Liver (tissue), 9 donors: ENCODE measurements around the gene AKT1S1. TPM values are rescaled to one million over a fixed set of nuclear protein-coding genes. Genes with fewer than 3 reads are reported as not detected.

ENCODE experiments used
- DNase-seq: peaks from one replicate; pipeline ENCODE4 v3.0.0-alpha.2; 2017; ENCODE audit warnings: low spot score
- H3K27ac ChIP-seq, 2 donors: one replicate each; pipeline ENCODE4 v1.7.0; 2013; ENCODE audit warnings: inconsistent platforms in 2 of 2, low read length in 2 of 2, control low read depth in 1 of 2, low read depth in 1 of 2, mild to moderate bottlenecking in 1 of 2
- H3K27me3 ChIP-seq, 4 donors: one replicate each; pipeline versions ENCODE4 v1.6.1 to v1.7.0; 2013; ENCODE audit warnings: low read length in 3 of 4, inconsistent platforms in 1 of 4, mild to moderate bottlenecking in 1 of 4, moderate library complexity in 1 of 4; ENCODE audit not compliant: control insufficient read depth in 4 of 4, insufficient read depth in 4 of 4
- H3K36me3 ChIP-seq, 4 donors: one replicate each; pipeline versions ENCODE4 v1.6.1 to v1.7.0; 2013; ENCODE audit warnings: low read length in 3 of 4, mild to moderate bottlenecking in 3 of 4, low read depth in 1 of 4, moderate library complexity in 1 of 4; ENCODE audit not compliant: control insufficient read depth in 4 of 4, insufficient read depth in 3 of 4
- H3K4me1 ChIP-seq, 4 donors: one replicate each; pipeline versions ENCODE4 v1.6.1 to v1.7.0; 2013; ENCODE audit warnings: low read length in 3 of 4, mild to moderate bottlenecking in 3 of 4, moderate library complexity in 1 of 4; ENCODE audit not compliant: control insufficient read depth in 4 of 4, insufficient read depth in 4 of 4
- H3K4me3 ChIP-seq, 3 donors: one replicate each; pipeline versions ENCODE4 v1.6.1 to v1.7.0; 2013; ENCODE audit warnings: low read length in 3 of 3, control low read depth in 1 of 3, low read depth in 1 of 3, mild to moderate bottlenecking in 1 of 3
- H3K9ac ChIP-seq, 2 donors: one replicate each; pipeline ENCODE4 v1.7.0; 2013; ENCODE audit warnings: low read length in 2 of 2, mild to moderate bottlenecking in 2 of 2, moderate library complexity in 2 of 2, control low read depth in 1 of 2, low read depth in 1 of 2
- H3K9me3 ChIP-seq, 4 donors: one replicate each; pipeline versions ENCODE4 v1.6.1 to v1.7.0; 2013; ENCODE audit warnings: low read length in 3 of 4; ENCODE audit not compliant: control insufficient read depth in 4 of 4
- ATF3 ChIP-seq: IDR thresholded peaks from 2 replicates; pipeline ENCODE4 v1.6.1; 2016; ENCODE audit warnings: antibody characterized with exemption
- CTCF ChIP-seq: fragments of 150-350 bp; IDR thresholded peaks from 2 replicates; pipeline ENCODE4 v1.5.1; 2017; ENCODE audit warnings: improper control_type of control experiment, low read depth, low read length; ENCODE audit not compliant: missing input control
- EGR1 ChIP-seq, 2 donors: IDR thresholded peaks; 2 replicates each; pipeline ENCODE4 v1.6.1; 2016 to 2018; ENCODE audit warnings: antibody characterized with exemption in 2 of 2, low read depth in 2 of 2
- FOXA1 ChIP-seq: IDR thresholded peaks from 2 replicates; pipeline ENCODE4 v1.6.1; 2016; ENCODE audit warnings: antibody characterized with exemption
- FOXA2 ChIP-seq: IDR thresholded peaks from 2 replicates; pipeline ENCODE4 v1.6.1; 2016; ENCODE audit warnings: antibody characterized with exemption
- GABPA ChIP-seq, 2 donors: IDR thresholded peaks in 1 of 2; conservative IDR thresholded peaks in 1 of 2; 2 replicates each; pipeline ENCODE4 v1.6.1; 2016; ENCODE audit warnings: antibody characterized with exemption in 2 of 2, mild to moderate bottlenecking in 1 of 2, moderate library complexity in 1 of 2
- HNF4A ChIP-seq, 2 donors: conservative IDR thresholded peaks; 2 replicates each; pipeline ENCODE4 v1.6.1; 2016; ENCODE audit warnings: antibody characterized with exemption in 2 of 2, mild to moderate bottlenecking in 2 of 2
- HNF4G ChIP-seq: IDR thresholded peaks from 2 replicates; pipeline ENCODE4 v1.6.1; 2016; ENCODE audit warnings: antibody characterized with exemption
- JUND ChIP-seq, 2 donors: IDR thresholded peaks; 2 replicates each; pipeline ENCODE4 v1.6.1; 2016; ENCODE audit warnings: antibody characterized with exemption in 2 of 2
- MAX ChIP-seq: IDR thresholded peaks from 2 replicates; pipeline ENCODE4 v1.6.1; 2016; ENCODE audit warnings: antibody characterized with exemption
- NR2F2 ChIP-seq: IDR thresholded peaks from 2 replicates; pipeline ENCODE4 v1.6.1; 2016; ENCODE audit warnings: antibody characterized with exemption
- RAD21 ChIP-seq, 2 donors: IDR thresholded peaks; 2 replicates each; pipeline ENCODE4 v1.6.1; 2016; ENCODE audit warnings: antibody characterized with exemption in 2 of 2, mild to moderate bottlenecking in 2 of 2
- REST ChIP-seq: IDR thresholded peaks from 2 replicates; pipeline ENCODE4 v1.6.1; 2016; ENCODE audit warnings: antibody characterized with exemption, mild to moderate bottlenecking
- RXRA ChIP-seq, 2 donors: IDR thresholded peaks; 2 replicates each; pipeline ENCODE4 v1.6.1; 2017 to 2018; ENCODE audit warnings: antibody characterized with exemption in 2 of 2, mild to moderate bottlenecking in 1 of 2
- SP1 ChIP-seq: IDR thresholded peaks from 2 replicates; pipeline ENCODE4 v1.6.1; 2018; ENCODE audit warnings: antibody characterized with exemption, mild to moderate bottlenecking
- TAF1 ChIP-seq: conservative IDR thresholded peaks from 2 replicates; pipeline ENCODE4 v1.6.1; 2016; ENCODE audit warnings: antibody characterized with exemption, mild to moderate bottlenecking
- YY1 ChIP-seq: IDR thresholded peaks from 2 replicates; pipeline ENCODE4 v1.6.1; 2016; ENCODE audit warnings: antibody characterized with exemption, mild to moderate bottlenecking
- ZBTB33 ChIP-seq: IDR thresholded peaks from 2 replicates; pipeline ENCODE4 v1.6.1; 2016; ENCODE audit warnings: antibody characterized with exemption
- WGBS: extraction: QIAGEN DNeasy Blood & Tissue Kit; methylation state at CpG from one replicate; pipeline ENCODE4 v1.1.7; 2013; 5-methylcytosine and 5-hydroxymethylcytosine counted together
- polyA plus RNA-seq, 2 donors: library from polyadenylated mRNA; stranded (reverse) in 1 of 2; unstranded in 1 of 2; fragments of 200-250 nt in 1 of 2; fragments of >200 nt in 1 of 2; fragmentation: Nextera tagmentation in 1 of 2; extraction: Ambion mirVana in 1 of 2; gene quantifications; one replicate each; pipeline versions ENCODE4 v1.2.1 to v1.2.3, GENCODE V29; 2013 to 2015
- total RNA-seq, 2 donors: library from RNA; depleted of rRNA; stranded (reverse); fragments of >200 nt; gene quantifications; one replicate each; pipeline ENCODE4 v1.2.3, GENCODE V29; 2014
- donor health status: healthy.
- donor health status: healthy.
- donor health status: healthy.
- donor health status: healthy.
- donor health status: healthy.

AKT1S1 gene
- total and polyA plus RNA-seq, 4 donors = 6.8 to 43.9 (median 12.9) TPM

- no peak for TF ChIP-seq REST
- no peak for TF ChIP-seq SP1
- TF ChIP-seq ATF3 = no peak
- TF ChIP-seq JUND (IDR thresholded peaks at IDR 0.05) = no peak
- TF ChIP-seq HNF4G = no peak
- no peak for TF ChIP-seq CTCF
- TF ChIP-seq ZBTB33 = no peak
- no peak for TF ChIP-seq TAF1
- no peak for TF ChIP-seq EGR1 (IDR thresholded peaks at IDR 0.05; ENCODE audit: low read depth in 2 of 2)
- no peak for TF ChIP-seq FOXA1
- TF ChIP-seq HNF4A (conservative IDR thresholded peaks at IDR 0.05) = no peak
- no peak for TF ChIP-seq NR2F2
- TF ChIP-seq GABPA (IDR thresholded peaks at IDR 0.05 in 1 of 2, conservative IDR thresholded peaks at IDR 0.05 in 1 of 2) = no peak
- TF ChIP-seq RAD21 (IDR thresholded peaks at IDR 0.05) = no peak
- TF ChIP-seq FOXA2 = no peak
- TF ChIP-seq YY1 = no peak
- TF ChIP-seq RXRA (IDR thresholded peaks at IDR 0.05) = no peak
- no peak for TF ChIP-seq MAX
- Histone ChIP-seq H3K4me1 (peaks cover 14 to 53% (median 36%) of the 10 kb centered on the region in 4 donors), H3K4me3 (no peak overlapping the region), H3K27me3 (no peaks in the 10 kb centered on the region), H3K36me3 (peaks cover 0 to 7% (median 2%) of the 10 kb centered on the region in 4 donors), H3K9me3 (no peaks in the 10 kb centered on the region), H3K27ac (no peak overlapping the region), H3K9ac (no peak overlapping the region)
- 97% methylated on average over 10 of the region's 10 CpGs for WGBS
- no peak for DNase-seq
These were observed 49.4 kb upstream of the AKT1S1 start for GRCh38 chr19:49926515-49926914.
